Mucosa of descending colon (tissue), 3 donors: Measurements from ENCODE around the gene BCL6. TPM values are rescaled to one million over a fixed set of nuclear protein-coding genes. Genes with fewer than 3 reads are reported as not detected.

ENCODE experiments used
- ATAC-seq: fragments of 200-7000 bp; cut with Tn5 transposase; one replicate; pipeline ENCODE4 v1.9.1; 2020; ENCODE audit warnings: mild to moderate bottlenecking, moderate library complexity
- DNase-seq, 3 donors: peaks; one replicate each; pipeline ENCODE4 v3.0.0-alpha.2; 2020
- H3K36me3 ChIP-seq: fragments of 200-600 bp; one replicate; pipeline ENCODE4 v1.8.0; 2021; ENCODE audit warnings: low read depth, mild to moderate bottlenecking
- H3K4me1 ChIP-seq: fragments of 200-600 bp; one replicate; pipeline ENCODE4 v1.8.0; 2021; ENCODE audit warnings: low read depth, mild to moderate bottlenecking
- H3K4me3 ChIP-seq: fragments of 200-600 bp; one replicate; pipeline ENCODE4 v1.8.0; 2021; ENCODE audit warnings: mild to moderate bottlenecking
- H3K9me3 ChIP-seq: fragments of 200-600 bp; one replicate; pipeline ENCODE4 v1.8.0; 2021; ENCODE audit warnings: mild to moderate bottlenecking
- intact Hi-C, 2 donors: fragments of 100-400 bp; cut with DNase I in 1 of 2; cut with micrococcal nuclease in 1 of 2; formaldehyde crosslinking; loops; one replicate each; pipeline versions ENCODE4 v1.11.0 to v1.11.1; 2022; cut with DNase I, micrococcal nuclease
- total RNA-seq, 3 donors: library from RNA; stranded (reverse); fragmentation: NEBNext Ultra II Directional in 2 of 3; extraction: Animal tissue kit (Norgen Biotek cat#: 25700) in 2 of 3; gene quantifications; one replicate each; pipeline versions ENCODE4 v1.2.1 to v1.2.4, GENCODE V29; 2021 to 2023
- TF ChIP-seq, protein P1 (sequence below): fragments of 200-600 bp; IDR thresholded peaks from one replicate; pipeline ENCODE4 v1.8.0; 2022; ENCODE audit warnings: antibody characterized with exemption, mild to moderate bottlenecking
- donor health status: DM: no; HTN: no; CAD: no; lungs with moderate emphysema.
- donor health status: DM: no; HTN: no; CAD: no.
- donor health status: DM: no; HTN: yes; CAD: no.

The BCL6 gene
- total RNA-seq, 3 donors from 2014 or later: 10.9 to 133 (median 23.8) TPM

DNA sequence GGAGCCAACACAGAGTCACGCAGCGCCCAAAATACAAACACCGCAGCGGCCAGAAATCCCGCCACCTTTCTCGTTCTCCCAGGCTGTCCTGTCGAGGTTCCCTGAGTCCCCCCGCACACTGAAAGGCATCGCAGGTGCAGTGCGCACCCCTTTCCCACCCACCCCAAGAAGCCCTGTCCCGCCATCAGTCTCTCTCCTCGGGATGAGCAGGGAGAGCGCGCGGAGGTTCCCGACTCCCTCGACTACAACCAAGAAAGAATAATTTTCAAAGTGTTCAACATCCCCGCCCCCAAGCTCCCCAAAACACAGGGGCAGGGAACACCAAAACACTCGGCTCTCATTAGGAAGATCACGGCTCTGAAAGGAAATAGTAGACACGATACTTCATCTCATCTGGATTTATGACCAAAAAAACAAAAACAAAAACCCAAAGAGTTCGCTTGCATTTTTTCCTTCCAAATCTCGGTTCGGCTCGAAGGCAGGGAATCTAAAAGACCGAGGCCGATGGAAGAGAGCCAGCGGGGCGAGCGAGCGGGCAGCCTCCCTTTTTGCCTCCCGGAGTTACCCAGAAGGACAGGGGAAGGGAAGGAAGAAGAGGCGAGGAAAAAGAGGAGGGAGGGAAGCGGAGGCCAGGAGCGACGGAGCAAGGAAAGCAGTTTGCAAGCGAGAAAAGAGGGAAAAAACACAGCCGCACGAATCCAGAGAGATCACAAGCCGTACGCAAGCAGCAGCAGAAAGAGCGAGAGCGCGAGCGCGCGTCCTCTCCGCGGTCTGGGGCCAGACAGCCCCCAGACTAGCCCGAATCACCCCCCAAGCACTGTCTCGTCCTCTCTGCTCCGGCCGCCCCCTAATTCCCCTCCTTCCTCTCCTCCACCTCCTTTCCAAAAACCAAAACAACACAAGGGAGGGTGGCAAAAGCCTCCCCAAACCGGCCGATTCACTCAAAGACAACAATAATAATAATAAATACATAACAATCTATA is 808 bp downstream of the BCL6 start:
- DNase-seq (peak; percentile 67 to 73 (median 73)), ATAC-seq (peak; percentile 16)
- Histone ChIP-seq H3K36me3 (no peaks in the 10 kb centered on the region), H3K4me1 (peaks cover 36% of the 10 kb centered on the region), H3K4me3 (peak overlapping the region; percentile 45), H3K9me3 (no peaks in the 10 kb centered on the region)
- intact Hi-C loops: loop anchor here (5.0 to 10.0 kb wide), 7 partner anchors 308 to 1400 kb away; partner anchors contain the start of gene LPP (in 1 of the 2)
- TF ChIP-seq, protein P1, sequence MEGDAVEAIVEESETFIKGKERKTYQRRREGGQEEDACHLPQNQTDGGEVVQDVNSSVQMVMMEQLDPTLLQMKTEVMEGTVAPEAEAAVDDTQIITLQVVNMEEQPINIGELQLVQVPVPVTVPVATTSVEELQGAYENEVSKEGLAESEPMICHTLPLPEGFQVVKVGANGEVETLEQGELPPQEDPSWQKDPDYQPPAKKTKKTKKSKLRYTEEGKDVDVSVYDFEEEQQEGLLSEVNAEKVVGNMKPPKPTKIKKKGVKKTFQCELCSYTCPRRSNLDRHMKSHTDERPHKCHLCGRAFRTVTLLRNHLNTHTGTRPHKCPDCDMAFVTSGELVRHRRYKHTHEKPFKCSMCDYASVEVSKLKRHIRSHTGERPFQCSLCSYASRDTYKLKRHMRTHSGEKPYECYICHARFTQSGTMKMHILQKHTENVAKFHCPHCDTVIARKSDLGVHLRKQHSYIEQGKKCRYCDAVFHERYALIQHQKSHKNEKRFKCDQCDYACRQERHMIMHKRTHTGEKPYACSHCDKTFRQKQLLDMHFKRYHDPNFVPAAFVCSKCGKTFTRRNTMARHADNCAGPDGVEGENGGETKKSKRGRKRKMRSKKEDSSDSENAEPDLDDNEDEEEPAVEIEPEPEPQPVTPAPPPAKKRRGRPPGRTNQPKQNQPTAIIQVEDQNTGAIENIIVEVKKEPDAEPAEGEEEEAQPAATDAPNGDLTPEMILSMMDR: no peak

DNA sequence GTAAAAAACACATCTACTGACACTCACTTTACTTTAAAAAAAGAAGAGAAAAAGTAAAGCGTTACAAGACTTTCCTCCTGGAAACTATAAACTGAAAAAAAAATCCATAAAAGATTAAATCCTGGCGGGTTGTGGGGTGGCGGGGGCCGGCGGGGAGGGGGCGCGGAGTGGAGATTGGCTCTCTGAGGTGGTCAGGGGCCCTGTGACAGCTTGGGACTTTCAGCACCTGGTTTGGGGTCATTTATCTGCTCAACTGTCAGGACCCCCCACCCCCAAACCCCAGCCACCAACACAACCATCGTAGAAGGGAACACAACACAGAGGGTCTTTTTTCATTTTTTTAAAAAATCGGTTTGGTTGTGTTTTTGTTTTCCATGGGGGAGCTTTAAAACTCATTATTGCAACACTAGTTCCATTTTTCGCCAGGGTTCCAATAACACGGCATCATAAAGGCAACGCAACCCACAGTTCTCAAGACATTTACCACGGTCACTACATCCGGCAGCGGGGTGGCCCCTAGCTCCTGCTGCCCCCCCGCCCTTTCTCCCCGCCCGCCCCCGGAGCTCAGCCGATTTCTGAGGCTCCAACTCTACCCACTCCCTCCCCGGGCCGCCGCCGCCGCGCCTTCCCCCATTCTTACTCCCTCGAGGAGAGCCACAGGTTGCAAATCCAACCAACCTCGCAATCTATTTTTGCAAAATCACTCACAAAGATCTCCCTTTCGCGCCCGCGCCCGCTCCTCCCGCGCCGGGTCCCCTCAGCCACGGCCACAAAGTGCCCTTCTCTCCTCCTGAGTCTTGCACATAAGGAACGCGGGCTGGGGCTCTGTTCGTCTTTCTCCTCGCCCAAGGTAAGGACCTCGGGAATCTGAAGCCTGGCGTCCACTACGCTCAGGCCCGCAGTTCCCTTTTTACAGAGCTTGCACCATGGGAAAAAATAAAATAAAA is 1.8 kb downstream of the BCL6 start:
- Histone ChIP-seq H3K9me3 (no peaks in the 10 kb centered on the region), H3K4me1 (peaks cover 36% of the 10 kb centered on the region), H3K4me3 (peak overlapping the region; percentile 45), H3K36me3 (no peaks in the 10 kb centered on the region)
- no peak for ATAC-seq
- intact Hi-C loops: loop anchor here (5.0 to 10.0 kb wide), 7 partner anchors 309 to 1401 kb away; partner anchors contain the start of gene LPP (in 1 of the 2)
- TF ChIP-seq, protein P1: no peak
- peak; percentile 56 to 79 (median 71) for DNase-seq

DNA sequence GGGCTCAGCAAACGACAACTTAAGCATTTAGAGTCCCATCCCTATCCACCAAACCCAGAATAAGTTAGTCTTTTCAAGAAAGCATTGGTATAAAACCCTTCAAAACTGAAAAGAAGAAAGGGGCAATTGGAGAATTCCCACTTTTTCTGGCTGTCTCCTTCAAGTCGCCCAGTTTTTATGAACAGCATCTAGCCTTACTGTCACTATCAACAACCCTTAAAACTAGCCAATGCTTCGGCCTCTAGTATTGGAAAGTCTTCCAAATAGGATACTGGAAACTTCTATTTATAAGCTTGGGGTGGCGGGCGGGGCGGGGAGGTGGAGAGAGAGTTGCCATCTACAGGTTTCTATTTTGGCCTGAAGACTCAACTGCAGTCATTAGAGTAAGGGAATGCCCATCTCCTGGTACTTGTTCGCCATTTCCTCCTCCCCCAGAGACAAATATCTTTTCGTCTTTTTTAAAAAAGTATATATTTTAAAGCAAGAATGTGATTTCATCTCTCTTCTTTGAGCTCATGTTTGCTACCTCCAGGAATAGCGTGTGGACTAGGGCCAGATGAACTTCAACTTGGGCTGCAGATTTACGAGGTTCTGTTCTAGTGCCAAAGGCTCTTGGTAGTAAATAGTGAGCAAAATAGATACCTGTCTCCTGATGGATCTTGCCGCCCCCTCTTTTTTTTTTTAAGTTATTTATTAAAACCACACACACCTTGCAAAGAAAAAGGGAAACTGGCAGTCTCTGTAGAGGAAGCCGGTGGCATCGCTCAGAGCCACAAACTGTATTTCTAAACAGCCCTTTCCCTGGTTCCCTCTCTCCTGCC is 2.7 kb downstream of the BCL6 start:
- Histone ChIP-seq H3K36me3 (no peaks in the 10 kb centered on the region), H3K4me3 (no peak overlapping the region), H3K4me1 (peaks cover 29% of the 10 kb centered on the region), H3K9me3 (no peaks in the 10 kb centered on the region)
- intact Hi-C loops: loop anchor here (5.0 to 10.0 kb wide), 7 partner anchors 310 to 1402 kb away; partner anchors contain the start of gene LPP (in 1 of the 2)
- no peak for ATAC-seq
- DNase-seq: peak in 2 of 3 donors; percentile 37 to 53
- TF ChIP-seq, protein P1: no peak

DNA sequence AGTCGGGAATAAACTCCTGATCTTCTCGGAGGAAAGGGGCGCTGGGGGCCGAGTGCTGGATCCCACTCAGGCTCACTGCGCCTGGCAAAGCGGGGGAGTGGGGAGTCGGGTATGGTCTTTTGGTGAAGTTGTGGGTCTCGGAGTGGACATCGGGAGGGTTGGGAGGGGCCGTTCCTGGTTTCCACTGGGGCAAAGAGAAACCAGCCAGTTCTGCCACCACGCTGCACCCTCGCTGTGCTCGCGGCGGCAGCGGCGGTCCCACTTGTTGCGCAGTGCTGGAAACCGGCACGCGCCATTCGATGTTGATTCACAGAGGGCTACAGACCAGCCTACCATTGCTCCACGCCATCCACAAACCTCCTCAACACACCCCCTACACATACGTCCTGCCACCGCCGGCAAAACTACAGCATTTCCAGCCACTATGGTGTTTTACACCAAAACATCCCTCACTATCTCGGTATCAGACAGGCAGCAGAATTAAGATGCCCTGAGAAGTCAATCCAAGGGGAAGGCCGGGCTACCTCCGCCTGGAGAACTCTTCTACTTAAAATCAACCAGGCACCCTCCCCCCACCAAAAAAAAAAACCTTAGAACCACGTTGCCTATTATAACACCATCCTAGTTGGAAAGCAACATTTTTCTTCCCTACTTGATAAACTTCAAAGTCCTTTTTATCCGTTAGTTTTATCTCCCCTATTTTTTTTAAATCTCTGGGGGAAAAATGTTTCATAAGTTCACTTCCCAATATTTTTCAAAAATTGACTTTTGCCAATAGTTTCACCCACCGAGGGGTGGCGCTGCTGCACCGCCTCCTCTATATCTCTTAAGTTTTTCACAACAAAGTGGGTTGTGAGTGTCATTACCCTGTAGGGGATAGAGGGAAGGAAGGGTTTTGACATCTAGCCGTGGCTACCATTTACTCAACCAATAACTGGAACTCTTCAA is 3.6 kb downstream of the BCL6 start:
- TF ChIP-seq, protein P1: no peak
- DNase-seq: peak; percentile 83 to 84 (median 83)
- ATAC-seq: peak; percentile 11
- no peaks in the 10 kb centered on the region for H3K9me3 ChIP-seq
- intact Hi-C loops: loop anchor here (5.0 to 10.0 kb wide), 7 partner anchors 311 to 1403 kb away; partner anchors contain the start of gene LPP (in 1 of the 2)
- H3K36me3 ChIP-seq: no peaks in the 10 kb centered on the region
- peak overlapping the region; percentile 20 for H3K4me3 ChIP-seq
- peaks cover 27% of the 10 kb centered on the region for H3K4me1 ChIP-seq
